K562 (cell line): ENCODE results near the gene CLCN1.

Experiments used
- MCM3 ChIP-seq: fragments of 450-650 bp; IDR thresholded peaks from 2 replicates; pipeline ENCODE4 v1.6.1; 2016
- MTF1 ChIP-seq: fragments of 250-450 bp; sonication (Bioruptor Pico); IDR thresholded peaks from 2 replicates; pipeline ENCODE4 v1.9.0; 2021; ENCODE audit warnings: moderate library complexity, mild to moderate bottlenecking, inconsistent platforms, borderline replicate concordance
- MYC ChIP-seq, 2 experiments: fragments of 250-450 bp in 1 of 2; sonication (Bioruptor Pico) in 1 of 2; IDR thresholded peaks; 2 replicates each; pipeline versions ENCODE4 v1.5.1 to v1.6.1; 2012 to 2021; ENCODE audit warnings: low read depth in 2 of 2, borderline replicate concordance in 1 of 2, improper control_type of control experiment in 1 of 2, low read length in 1 of 2, mild to moderate bottlenecking in 1 of 2, moderate library complexity in 1 of 2
- NFYB ChIP-seq: IDR thresholded peaks from 2 replicates; pipeline ENCODE4 v1.6.1; 2011; ENCODE audit warnings: mild to moderate bottlenecking, moderate library complexity; ENCODE audit not compliant: insufficient read length; ENCODE audit errors: extremely low read depth
- POLR2A ChIP-seq: fragments of 450-650 bp; conservative IDR thresholded peaks from 2 replicates; pipeline ENCODE4 v1.6.1; 2016
- TBP ChIP-seq: optimal IDR thresholded peaks from 2 replicates; pipeline ENCODE3; 2011; ENCODE audit warnings: low read depth, low read length, improper control_type of control experiment
- TCF7 ChIP-seq: sonication (generic); IDR thresholded peaks from 2 replicates; pipeline ENCODE4 v1.6.1; 2016; ENCODE audit warnings: antibody characterized with exemption, borderline replicate concordance
- ZFP36 ChIP-seq: fragments of 150-350 bp; IDR thresholded peaks from 2 replicates; pipeline ENCODE4 v1.6.1; 2018; ENCODE audit warnings: low read length, low read depth; ENCODE audit not compliant: partially characterized antibody
- TF ChIP-seq, protein P1 (sequence below): fragments of 450-650 bp; formaldehyde crosslinking; conservative IDR thresholded peaks from 2 replicates; pipeline ENCODE4 v1.4.0; 2022; ENCODE audit warnings: mild to moderate bottlenecking, missing genetic modification characterization
- TF ChIP-seq, protein P2 (sequence below): IDR thresholded peaks from 3 replicates; pipeline ENCODE4 v1.6.1; 2011; ENCODE audit warnings: borderline replicate concordance, mild to moderate bottlenecking; ENCODE audit not compliant: insufficient read length, insufficient read depth
- TF ChIP-seq, protein P3 (sequence below), 3 experiments: fragments of 200-800 bp in 1 of 3; sonication (Bioruptor generic) in 1 of 3; sonication (generic) in 1 of 3; formaldehyde crosslinking in 1 of 3; IDR thresholded peaks; 2 replicates each; pipeline versions ENCODE4 v1.6.1 to v1.8.0; 2016 to 2022; ENCODE audit warnings: mild to moderate bottlenecking in 2 of 3, missing compliant biosample characterization in 2 of 3, missing genetic modification characterization in 2 of 3, missing genetic modification reagents in 1 of 3
- TF ChIP-seq, protein P4 (sequence below): sonication (generic); formaldehyde crosslinking; IDR thresholded peaks from 2 replicates; pipeline ENCODE4 v1.8.1; 2023; ENCODE audit warnings: mild to moderate bottlenecking, missing genetic modification reagents, moderate library complexity

DNA sequence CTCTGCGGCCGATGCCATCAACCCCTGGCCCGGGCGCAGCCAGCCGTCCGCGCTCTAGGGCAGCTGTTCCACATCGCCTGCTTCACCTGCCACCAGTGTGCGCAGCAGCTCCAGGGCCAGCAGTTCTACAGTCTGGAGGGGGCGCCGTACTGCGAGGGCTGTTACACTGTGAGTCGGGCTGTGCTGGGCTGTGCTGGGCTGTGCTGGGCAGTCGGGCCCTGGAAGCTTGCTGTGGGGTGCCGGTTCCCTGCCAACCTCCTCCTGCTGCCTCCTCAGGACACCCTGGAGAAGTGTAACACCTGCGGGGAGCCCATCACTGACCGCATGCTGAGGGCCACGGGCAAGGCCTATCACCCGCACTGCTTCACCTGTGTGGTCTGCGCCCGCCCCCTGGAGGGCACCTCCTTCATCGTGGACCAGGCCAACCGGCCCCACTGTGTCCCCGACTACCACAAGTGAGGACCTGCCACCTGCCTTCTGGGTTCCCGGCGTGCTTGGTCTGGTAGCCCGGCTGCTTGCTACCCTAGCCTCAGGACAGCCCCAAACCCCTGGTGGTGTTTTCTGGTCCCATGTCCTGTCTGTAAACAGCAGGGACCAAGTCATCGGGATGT, 72.7 kb downstream of the CLCN1 start:
- TF ChIP-seq ZFP36: no peak
- TF ChIP-seq MYC (IDR thresholded peaks at IDR 0.05; ENCODE audit: low read depth, low read length): no peak
- no peak for TF ChIP-seq MYC (CRISPR knock-in tag; IDR thresholded peaks at IDR 0.05; ENCODE audit: borderline replicate concordance, low read depth)
- TF ChIP-seq, protein P1, sequence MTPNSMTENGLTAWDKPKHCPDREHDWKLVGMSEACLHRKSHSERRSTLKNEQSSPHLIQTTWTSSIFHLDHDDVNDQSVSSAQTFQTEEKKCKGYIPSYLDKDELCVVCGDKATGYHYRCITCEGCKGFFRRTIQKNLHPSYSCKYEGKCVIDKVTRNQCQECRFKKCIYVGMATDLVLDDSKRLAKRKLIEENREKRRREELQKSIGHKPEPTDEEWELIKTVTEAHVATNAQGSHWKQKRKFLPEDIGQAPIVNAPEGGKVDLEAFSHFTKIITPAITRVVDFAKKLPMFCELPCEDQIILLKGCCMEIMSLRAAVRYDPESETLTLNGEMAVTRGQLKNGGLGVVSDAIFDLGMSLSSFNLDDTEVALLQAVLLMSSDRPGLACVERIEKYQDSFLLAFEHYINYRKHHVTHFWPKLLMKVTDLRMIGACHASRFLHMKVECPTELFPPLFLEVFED: no peak
- TF ChIP-seq, protein P2, sequence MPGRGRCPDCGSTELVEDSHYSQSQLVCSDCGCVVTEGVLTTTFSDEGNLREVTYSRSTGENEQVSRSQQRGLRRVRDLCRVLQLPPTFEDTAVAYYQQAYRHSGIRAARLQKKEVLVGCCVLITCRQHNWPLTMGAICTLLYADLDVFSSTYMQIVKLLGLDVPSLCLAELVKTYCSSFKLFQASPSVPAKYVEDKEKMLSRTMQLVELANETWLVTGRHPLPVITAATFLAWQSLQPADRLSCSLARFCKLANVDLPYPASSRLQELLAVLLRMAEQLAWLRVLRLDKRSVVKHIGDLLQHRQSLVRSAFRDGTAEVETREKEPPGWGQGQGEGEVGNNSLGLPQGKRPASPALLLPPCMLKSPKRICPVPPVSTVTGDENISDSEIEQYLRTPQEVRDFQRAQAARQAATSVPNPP: no peak
- no peak for TF ChIP-seq TBP
- TF ChIP-seq MTF1 (CRISPR knock-in tag): no peak
- TF ChIP-seq, protein P3, sequence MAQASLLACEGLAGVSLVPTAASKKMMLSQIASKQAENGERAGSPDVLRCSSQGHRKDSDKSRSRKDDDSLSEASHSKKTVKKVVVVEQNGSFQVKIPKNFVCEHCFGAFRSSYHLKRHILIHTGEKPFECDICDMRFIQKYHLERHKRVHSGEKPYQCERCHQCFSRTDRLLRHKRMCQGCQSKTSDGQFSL (CRISPR knock-in tag; IDR thresholded peaks at IDR 0.05): no peak
- TF ChIP-seq, protein P3 (tag; IDR thresholded peaks at IDR 0.05): no peak
- no peak for TF ChIP-seq POLR2A
- TF ChIP-seq NFYB: no peak
- TF ChIP-seq MCM3: no peak
- TF ChIP-seq, protein P4, sequence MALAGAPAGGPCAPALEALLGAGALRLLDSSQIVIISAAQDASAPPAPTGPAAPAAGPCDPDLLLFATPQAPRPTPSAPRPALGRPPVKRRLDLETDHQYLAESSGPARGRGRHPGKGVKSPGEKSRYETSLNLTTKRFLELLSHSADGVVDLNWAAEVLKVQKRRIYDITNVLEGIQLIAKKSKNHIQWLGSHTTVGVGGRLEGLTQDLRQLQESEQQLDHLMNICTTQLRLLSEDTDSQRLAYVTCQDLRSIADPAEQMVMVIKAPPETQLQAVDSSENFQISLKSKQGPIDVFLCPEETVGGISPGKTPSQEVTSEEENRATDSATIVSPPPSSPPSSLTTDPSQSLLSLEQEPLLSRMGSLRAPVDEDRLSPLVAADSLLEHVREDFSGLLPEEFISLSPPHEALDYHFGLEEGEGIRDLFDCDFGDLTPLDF (CRISPR knock-in tag): no peak
- TF ChIP-seq TCF7: no peak
